GM19043 (cell line): Measurements from ENCODE around the gene DGCR8.
A peak's percentile ranks its signal among the peaks of the same experiment; 100 is the strongest.

Experiments used
- ATAC-seq: cut with Tn5 transposase; IDR thresholded peaks from one replicate; pipeline ENCODE4 v1.9.1; 2021; ENCODE audit warnings: low read depth; ENCODE audit not compliant: unreplicated experiment

Gene DGCR8

GRCh38 chr22:20107951-20108756 is 28.1 kb downstream of the DGCR8 start:
- ATAC-seq: no peak

DNA sequence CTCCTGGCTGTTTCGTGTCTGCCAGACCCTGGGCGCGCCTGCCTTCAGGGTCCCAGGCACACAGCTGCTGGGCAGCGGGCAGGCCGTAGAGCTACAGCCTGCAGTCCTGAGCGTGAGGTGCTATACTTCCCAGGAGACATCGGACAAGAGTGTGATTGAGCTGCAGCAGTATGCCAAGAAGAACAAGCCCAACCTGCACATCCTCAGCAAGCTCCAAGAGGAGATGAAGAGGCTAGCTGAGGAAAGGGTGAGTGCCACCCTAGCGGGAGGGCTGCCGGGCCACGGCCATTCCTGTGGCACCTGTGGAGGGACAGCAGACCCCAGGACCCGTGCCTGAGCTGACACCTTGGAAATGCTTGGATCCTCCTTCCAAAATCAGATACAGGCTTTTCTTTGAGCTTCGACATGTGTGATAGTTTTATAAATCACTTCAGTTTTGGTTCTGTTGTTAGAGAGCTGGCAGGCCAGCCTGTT is 28.8 kb downstream of the DGCR8 start:
- no peak for ATAC-seq

DNA sequence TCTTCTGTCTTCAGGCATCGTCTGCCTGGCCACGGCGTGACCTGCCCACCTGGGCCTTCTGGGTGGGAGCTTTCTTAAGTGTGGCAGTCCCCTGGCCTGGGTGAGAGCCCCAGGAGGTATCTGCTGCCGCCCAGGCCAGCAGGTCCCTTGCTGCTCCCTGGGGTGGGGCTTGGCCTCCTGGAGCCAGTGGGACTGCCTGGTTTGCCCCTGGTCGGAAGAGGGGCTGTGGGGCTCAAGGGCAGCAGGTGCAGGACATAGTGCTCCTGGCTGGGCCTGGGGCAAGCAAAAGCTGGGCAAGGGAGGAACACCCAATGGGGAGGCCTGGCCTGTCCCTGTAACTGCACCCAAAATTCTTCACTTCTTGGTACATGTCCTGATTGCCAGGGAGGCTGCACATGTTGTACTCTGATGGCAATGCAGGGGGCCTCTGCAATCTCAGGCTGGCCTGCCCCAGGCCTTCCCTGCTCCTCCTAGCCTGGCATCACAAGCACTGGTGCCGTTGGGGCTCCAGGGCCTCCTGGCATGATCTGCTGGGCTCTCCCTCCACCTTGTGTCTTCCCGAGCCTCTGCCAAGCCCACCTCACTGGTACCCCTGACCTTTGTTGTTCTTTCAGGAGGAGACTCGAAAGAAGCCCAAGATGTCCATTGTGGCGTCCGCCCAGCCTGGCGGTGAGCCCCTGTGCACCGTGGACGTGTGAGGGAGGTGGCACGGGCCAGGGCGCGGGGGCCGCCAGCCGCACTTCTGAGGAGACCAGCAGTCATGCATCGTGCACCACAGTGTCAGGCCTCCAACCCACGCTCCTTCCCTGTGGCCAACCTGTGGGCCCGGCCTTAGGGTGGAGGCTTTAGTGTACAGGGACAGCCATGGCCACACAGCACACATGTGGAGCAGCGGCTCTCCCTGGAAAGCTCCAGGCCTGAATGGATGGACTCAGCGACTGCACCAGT is 29.6 kb downstream of the DGCR8 start:
- no peak for ATAC-seq

GRCh38 chr22:20110359-20110985 is 30.4 kb downstream of the DGCR8 start:
- ATAC-seq: no peak

DNA sequence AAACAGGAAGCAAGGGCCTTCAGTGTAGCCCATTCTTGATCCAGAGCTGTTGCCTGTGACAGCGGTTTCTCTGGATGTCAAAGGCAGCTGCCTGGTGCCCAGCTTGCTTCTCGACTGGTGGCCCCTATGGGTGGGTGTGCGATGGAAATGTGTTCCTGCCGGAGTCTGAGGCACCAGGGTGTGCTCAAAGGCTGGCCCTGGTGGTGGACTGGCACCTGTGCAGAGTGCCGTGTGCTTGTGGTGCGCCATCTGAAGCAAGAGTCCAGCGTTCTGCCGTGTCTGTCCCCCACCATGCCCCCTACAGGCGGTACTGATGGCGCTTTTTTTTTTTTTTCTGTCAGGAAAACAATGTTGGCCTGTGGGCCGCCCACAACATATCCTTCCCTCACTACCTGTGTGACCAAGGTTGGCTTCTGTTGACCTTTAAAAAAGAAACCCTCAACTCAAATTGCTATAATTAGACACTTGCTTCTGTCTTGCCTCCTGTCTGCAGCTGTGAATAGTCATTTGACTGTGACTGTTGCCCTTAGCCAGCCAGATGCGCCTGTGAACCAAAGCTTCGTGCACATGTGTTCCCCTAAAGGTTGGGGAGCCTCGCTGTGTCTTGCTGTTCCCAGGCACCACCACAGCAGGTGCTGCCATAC is 31.1 kb downstream of the DGCR8 start:
- no peak for ATAC-seq

- ATAC-seq: no peak
These were observed 31.9 kb downstream of the DGCR8 start for GRCh38 chr22:20111689-20112622.

GRCh38 chr22:20112623-20113511 is 32.8 kb downstream of the DGCR8 start:
- no peak for ATAC-seq

DNA sequence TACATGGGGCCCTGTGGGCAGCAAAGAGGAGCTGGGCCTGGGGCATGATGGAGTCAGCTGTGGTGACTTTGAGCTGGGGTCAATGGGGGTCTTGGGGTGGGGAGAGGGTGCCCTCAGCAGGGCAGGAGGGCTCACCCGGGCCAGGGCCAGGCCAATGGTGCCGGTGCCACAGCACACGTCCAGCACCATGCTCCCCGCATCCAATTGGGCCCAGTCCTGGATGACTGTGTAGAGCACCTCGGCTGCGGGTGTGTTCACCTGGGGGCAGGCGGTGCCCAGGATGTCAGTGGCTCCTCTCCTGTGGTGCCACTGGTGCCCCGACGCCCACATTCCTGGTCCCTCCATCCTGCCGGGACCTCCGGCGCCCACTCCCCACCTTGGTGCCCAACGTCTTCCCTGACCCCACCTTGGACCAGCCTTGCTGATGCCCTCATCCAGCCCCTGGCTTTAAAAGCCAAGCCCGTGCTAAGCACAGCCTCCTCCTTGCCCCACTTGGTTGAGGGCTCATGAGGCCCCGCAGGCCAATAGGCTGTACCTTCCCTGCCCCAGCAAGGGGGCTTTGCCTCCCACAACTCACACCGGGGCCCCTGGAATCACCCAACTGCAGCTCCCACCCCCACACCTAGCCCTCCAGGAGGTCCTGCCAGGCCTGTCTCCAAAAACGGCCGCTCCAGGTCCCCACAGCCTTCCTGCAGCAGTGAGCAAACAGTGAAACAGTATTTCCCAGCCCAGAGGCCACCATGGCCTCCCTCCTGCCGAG is 33.7 kb downstream of the DGCR8 start:
- ATAC-seq: no peak

GRCh38 chr22:20114506-20115475 is 34.8 kb downstream of the DGCR8 start:
- no peak for ATAC-seq

DNA sequence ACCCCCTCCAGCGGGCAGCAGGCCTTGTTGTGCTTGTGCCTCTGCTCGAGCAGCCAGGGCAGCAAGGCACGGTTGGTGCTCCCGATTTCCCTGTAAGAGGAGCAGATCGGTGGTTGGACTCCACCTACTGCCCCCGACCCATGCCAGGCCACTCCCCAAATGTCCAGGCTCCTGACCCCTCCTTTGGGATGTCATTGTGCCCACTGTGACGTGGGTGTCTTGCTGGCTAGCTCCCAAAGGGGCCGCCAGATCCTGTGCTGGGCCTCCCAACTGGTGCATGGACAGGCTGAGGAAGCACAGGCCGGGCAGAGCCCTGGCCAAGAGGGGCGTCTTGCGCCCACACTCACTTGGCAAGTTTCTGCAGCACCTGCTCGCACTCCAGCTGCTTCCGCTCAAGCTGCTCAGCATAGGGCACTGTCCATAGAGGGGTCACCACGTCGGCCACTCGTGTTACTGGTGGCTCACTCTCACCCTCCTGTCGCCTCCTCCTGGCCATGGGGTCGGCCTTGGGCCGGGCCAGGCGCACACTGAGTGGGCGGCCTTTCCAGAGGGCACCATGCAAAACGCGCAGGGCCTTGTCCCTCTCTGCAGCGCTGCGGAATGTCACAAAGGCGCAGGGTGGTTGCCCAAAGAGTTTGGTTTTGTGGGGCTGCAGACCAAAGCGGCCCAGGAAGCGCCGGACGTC is 35.8 kb downstream of the DGCR8 start, which contains the start of gene RANBP1:
RANBP1 (plus strand) TSS at position 414 of the 685 bp plus-strand sequence; CDS start at position 495, 81 bp downstream.
- no peak for ATAC-seq

- no peak for ATAC-seq
These were observed 36.4 kb downstream of the DGCR8 start for GRCh38 chr22:20116376-20116950.

DNA sequence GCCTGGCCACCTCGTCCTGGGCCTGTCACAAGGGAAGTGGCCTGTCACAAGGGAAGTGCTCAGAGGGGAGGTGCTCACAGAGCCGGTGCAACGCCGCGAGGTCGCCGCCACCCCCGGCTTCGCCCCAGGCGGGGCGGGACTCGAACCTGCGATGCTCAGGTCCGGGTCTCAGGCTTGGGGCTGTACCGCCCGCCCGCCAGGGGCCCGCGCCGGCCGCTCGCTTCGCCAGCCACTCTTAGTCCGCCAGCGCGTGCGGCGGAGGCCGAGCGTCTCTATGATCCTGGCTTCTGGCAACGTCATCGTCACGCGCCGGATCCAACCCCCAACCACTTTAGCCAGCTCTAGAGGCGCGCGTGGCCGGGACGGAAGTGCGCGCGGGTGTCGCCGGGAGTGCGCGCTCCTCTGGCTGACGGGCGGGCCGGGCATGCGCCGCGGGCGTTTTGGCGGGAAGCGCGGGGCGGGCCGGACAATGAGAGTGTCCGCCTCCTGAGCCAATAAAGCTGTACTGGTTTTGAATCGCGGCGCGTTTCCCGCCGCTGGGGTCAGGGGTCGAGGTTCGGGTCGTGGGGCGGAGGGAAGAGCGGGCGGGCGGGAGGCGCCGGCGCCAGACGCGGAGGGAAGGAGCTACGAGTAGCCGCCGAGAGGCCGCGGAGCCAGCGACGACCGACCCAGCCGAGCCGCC is 37.1 kb downstream of the DGCR8 start, which contains the start of gene TRMT2A:
TRMT2A (minus strand) TSS at position 276 of the 682 bp plus-strand sequence. CDS start 320 bp downstream, outside the sequence.
- ATAC-seq: peak; percentile 74

- ATAC-seq: no peak
These were observed 37.7 kb downstream of the DGCR8 start for GRCh38 chr22:20117633-20118299.

DNA sequence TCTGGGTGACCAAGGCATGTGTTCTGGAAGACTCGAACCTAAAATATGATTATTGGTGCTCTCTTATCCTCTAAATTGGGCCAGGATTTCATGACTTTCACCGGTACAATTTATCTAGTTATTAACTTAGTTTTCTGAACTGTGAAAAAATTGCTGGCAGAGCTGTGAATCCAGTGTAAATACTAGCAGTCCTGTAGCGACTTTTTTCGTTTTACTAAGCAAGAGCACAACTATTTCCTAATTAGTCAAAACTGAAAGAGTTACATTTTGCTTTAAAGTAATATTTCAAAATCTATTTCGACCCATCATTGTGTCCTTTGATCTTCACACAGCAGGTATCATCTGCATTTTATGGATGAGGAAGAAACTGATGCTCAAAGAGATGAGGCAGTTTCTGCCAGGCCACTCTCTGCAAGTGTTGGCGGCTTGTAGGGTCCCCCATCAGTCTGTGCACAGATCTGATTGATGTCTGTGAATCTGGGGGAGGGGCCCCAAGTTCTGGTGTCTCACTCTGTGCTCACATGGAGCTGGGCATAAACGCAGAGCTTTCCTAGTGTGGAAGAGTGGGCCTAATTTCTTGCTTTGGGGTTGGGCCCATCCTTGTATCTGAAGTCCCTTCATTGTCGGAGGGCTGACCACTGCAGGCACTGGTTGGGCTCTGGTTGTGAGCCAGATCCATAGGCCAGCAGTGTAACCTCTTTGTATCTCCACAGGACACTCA is 38.4 kb downstream of the DGCR8 start:
- no peak for ATAC-seq
